GM18502 (cell line): ENCODE measurements around the gene NBEA.

ENCODE experiments used
- ATAC-seq: cut with Tn5 transposase; IDR thresholded peaks from one replicate; pipeline ENCODE4 v1.9.1; 2021; ENCODE audit warnings: mild to moderate bottlenecking; ENCODE audit not compliant: unreplicated experiment, poor library complexity

NBEA gene

DNA sequence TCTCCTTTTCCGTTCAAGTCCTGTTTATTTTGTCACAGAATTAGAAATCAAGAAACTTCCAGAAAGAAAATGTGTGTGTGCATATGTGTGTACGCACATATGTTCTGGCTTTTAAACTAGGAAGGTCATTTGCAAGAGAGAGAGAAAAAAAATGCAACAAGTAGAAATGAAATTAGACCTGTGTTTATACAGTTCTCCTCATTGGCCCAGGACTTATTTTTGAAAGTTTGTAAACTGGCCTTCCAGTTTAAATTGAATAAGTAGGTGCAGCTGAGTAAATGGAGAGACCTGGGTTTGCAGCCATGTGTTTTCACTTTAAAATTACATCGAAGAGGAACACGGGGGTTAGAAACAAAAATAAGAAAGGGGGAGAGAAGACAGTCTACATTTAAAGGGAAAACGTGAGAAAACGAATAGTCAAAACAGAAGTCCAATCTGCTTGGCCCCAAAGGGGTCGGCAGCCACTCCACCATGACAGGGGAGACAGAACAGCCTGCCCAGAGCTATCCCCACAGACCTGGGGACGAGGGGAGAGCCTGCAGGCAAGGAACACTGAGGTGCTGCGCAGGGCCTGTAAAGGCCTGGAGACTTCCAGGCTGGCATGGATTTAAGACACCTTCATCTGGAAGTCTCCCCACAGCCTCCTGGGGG is 751.2 kb downstream of the NBEA start:
- ATAC-seq: no peak

DNA sequence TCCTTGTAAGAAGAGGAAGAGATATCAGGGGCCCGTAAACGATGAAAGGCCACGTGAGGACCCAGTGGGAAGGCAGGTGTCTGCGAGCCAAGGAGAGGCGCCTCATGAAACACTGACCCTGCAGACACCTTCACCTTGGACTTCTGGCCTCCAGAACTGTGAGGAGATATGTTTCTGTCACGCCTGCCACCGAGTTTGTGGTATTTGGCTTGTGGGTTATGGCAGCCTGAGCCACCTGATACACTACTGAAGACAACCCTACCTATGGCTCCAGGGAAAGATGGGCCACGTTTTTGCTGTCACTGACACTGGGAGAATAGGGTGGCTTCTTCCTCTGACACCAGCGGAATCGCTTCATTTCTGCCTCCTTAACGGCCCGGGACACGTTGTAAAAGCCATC is 752.0 kb downstream of the NBEA start:
- no peak for ATAC-seq

DNA sequence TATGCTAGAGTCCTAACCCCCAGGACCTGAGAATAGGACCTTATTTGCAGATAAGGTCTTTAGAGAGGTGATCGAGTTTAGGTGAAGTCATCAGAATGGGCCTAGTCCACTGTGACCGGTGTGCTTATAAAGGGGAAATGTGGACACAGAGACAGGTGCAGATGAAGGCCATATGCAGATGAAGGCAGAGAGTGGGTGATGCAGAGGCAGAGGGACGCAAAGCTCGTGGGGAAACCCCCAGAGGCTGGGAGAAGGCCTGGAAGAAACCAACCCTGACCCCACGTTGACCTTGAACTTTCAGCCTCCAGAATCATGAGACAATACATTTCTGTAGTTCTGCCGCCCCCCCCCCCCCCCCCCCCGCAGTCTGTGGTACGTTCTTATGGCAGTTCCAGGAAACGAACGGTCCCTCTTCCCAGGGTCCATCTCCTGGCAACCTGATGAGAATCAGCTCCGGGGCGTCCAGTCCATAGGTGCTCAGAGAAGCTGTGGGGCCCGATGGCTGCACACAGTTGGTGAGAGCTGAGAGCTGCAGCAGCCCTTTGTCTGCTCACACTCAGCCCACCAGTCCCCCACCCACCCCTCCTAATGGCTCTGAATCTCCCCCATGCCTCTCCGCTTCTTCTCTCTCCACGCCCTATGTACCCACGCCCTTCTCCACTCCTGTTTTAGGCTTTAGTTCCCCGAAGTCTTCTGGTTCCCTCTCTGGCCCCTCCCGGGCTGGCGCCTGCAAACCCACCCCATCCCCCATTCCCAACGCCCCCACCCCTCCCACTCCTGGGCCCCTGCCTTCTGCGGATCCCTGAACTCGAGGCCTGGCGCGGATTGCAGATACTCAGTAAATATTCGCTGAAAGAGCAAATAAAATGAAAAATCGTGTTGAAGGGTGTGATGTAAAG is 752.7 kb downstream of the NBEA start:
- ATAC-seq: no peak

DNA sequence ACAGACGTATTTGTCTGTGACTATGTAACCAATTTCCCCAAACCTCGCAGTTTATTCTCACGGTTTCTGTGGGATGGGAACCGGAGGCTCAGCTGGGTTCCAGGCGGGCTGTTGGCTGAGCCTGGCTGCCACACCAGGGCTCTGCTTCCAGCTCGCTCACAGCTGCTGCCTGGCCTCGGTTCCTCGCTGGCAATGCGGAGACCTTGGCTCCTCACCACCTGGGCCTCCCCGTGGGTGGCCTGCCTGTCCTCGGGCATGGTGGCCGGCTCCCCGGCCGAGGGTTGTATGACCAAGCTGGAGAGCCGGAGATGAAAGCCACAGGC is 753.3 kb downstream of the NBEA start:
- no peak for ATAC-seq

DNA sequence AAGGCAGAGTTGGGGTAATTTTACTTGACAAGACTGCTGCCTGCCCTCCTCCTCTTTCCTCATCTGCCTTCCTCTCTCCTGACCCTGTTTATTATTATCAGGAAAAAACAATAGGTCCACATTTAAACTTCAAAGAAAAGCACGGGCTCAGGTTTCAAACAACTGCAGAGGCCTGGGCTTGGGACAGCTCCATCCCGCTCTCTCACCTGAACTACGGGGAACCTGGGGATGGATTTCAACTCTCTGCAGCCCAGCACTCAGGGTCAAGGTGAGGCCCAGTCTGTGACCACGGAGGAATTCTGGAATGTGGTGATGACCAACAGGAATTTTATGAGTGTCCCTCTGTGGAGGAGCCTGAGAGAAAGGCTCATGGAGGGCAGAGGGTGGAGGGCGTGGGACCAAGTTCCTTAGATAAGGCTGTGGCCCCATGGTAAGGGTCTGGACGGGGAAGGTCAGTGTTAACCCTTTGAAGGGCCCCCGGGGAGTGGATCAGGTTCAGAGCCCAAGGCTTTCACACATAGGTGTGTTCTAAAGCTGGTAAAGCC is 755.2 kb downstream of the NBEA start:
- ATAC-seq: no peak

DNA sequence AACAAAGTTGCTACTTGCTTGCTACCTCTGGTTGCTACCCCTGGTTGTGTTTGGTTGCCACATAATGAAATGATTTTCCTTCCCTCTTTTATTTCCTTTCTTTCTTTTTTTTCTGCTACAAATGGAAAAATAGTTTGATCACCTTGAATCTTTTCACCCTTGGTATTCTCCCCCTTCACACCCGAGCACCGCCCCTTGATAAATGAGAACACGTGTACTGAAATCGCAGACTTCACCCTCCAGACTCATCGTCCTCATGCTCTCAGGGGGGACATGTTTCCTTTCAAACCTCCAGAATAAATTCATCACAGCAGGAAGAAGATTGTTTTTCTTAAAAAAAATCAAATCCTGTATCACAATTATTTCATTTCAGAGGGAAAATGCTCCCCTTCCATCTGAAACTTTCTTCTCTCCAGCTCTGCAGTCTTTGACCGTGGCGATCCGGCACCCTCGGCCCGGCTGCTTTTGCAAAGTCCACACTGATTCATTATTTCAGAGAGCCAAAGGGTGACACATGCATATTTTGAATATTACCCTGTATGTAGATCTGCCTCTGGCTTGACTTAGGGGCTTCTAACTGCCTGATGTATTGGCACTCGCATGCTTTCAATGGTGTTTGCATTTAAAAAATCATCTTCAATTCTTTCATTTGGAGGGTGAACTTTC is 757.0 kb downstream of the NBEA start:
- ATAC-seq: no peak

DNA sequence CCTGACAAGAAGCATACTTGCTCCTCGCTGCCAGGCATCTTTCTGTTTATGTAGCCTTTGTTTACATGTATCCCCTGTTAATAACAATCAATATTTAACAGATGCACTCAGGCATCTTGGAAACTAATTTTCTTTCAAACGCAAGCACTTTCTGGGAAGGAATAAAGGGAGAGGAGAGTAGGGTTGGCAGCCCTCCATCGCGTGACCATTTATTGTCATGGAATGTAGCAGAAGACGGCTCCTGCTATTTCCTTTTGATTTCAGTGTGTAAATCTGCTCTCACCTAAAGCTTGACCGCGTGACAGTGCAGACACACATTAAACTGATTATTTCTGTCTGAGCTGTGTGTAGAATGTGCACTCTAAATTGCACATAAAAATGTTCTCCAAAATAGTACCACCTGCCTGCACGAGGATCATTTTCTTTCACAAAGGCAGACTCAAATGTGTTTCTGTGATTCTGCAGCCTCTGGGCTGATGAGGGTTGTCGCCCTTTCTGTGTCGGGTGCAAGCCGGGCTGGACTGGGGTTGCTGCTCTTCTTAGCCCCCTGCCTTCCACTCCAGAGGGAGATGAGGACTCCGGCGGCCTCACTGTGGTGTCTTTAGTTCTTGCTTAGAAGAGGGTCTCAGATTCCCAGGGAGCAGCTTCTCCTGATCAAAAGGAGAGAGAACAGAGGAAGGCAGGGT is 757.9 kb downstream of the NBEA start:
- ATAC-seq: no peak

DNA sequence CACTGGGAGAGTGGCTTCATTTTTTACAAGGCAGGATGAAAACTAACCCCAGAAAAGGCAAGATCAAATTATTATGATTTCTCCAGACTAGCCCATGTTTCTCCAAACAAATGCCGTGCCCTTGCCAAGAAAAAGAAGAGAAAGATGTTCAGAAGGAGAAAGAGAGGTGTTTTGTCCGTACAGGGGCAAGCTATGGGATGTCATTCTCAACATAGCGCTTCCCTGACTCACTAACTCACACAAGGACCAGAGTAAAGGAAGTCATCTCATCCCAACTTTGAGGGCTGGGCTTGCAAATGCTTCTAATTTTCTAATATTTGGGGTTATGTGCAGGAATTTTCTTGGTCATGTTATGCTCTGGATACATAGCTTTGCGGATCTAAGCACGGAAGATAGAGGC is 758.6 kb downstream of the NBEA start:
- no peak for ATAC-seq

DNA sequence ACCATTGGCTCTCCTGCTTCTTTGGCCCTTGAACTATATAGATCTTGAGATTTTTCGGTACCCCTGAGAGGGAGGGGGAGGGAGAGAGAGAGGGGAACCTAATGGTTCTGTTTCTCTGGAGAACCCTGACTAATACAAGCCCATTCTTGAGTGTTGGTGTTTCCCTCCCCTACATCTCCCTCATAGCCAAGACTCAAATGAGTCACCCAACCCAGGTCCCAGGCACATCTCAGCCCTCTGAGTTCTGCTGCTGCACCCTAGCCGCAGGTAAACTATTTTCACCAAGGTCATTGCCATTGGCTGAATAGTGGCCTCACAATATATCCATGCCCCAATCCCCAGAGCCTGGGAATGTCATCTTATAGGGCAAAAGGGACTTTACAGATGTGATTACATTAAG is 760.2 kb downstream of the NBEA start:
- no peak for ATAC-seq

DNA sequence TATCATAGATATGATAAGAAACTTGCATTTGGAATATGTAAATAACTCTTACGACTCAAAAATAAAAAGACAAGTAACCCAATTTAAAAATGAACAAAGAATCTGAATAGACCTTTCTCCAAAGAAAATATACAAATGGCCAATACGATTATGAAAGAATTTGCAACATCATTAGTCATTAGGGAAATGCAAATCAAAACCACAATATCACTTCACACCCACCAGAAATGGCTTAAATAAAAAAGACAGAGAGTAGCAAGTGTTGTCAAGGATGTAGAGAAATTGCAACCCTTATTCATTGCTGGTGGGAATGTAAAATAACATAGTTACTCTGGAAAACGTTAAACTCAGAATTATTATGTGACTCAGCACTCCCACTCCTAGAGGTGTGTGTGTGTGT is 761.0 kb downstream of the NBEA start:
- ATAC-seq: no peak

DNA sequence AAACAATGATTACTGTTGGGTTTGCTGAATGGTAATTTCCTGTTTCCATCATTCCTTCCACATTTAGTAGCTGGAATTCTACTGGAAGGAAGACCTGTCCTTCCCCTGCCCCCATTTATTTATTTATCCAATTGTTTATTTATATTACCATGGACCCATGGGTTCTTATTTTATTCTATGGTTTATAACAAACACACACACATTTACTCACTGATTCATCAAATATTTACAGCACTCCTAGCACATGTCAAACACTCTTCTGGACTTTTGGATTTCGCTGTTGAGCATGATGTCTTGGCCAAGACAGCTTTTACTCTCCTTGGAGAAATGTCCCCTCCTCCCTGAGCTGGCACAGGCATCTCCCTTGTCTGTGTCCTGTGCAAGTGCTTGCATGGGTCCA is 762.3 kb downstream of the NBEA start:
- no peak for ATAC-seq

DNA sequence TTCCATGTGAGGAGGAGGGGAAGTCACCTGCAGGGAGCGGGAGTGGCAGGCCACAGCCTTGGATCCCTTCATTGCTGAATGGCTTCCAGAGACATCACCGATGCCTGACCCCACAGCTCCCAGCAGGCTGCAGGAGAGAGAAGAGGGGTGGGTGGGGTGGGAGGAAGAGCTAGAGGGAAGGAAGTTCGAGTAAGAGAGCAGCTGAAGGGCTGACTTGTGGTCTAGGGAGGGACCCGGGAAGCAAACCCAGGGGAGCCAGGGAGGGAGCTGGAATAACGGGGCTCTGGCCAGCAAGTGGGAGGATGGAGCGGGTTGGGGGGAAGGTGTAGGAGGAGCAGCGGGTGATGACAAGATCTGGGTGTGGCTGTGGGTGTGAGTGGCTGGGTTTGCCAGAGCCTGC is 764.2 kb downstream of the NBEA start:
- no peak for ATAC-seq

DNA sequence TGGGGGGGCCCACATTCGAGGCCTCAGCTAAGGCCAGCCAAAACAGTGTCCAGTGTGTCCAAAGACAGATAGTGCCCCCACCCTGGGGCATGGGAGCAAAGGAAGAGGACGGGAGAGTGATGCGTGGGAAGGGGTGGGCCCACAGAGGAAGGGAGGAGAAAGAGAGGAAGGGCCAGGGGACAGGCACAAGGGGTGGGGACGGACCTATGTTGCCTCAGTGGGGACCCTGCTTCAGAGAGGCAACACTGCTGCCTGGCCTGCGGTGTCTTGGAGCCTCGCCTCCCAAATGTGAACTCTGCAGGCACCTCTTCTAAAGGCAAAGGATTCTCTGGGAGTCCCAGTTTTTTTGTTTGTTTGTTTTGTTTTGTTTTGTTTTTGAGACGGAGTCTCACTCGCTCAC is 764.7 kb downstream of the NBEA start:
- ATAC-seq: no peak

DNA sequence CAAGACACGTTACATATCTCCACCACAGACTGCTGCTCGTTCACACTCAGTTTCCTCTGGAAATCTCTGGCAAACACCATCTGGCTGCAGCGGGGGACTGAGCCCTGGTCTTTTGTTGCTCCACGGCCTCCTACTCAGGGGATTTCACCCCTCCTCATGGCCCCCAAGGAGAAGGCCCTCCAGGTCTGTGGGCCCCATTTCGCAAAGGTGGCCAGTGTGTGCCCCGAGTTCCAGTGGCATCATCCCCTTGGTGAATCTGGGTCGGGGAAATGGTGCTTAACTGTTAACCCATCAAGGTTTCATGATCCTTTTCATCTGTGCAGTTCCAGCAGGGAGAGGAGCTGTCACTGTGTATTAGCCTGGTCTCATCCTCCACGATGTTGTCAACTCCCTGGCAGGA is 769.8 kb downstream of the NBEA start:
- no peak for ATAC-seq

DNA sequence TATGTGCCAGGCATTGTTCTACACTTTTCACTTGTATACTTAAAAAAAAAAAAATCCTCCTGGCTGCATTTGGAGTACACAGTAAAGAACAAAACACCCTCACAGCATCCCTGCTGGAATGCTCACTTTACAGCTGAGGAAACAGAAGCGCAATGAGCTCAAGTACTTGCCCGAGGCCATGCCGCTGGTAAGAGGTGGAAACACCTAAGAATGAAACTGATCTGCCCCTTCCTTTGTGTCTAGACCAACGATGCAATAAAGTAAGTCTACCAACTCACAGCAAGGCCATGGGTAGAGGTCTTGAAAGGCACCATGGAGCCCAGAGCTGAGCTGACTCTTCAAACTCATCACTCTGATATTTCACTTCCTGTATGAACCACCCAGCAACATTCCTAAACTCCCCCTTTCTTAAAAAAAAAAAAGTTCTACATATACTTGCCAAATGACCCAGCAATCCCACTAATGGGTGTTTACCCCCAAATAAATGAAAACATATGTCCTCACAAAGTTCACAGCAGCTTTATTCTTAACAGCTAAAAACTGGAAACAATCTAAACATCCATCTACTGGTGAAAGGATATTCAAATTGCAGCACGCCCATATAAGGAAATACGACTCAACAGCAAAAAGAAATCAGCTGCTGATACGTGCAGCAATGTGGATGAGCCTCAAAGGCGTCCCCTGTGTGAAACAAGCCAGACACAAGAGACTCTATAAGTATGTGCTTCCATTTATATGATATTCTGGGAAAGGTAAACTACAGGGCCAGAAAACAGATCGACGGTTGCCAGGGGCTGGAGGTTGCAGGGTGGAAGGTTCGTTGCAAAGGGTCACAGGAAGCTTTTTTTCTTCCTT is 771.1 kb downstream of the NBEA start:
- no peak for ATAC-seq

DNA sequence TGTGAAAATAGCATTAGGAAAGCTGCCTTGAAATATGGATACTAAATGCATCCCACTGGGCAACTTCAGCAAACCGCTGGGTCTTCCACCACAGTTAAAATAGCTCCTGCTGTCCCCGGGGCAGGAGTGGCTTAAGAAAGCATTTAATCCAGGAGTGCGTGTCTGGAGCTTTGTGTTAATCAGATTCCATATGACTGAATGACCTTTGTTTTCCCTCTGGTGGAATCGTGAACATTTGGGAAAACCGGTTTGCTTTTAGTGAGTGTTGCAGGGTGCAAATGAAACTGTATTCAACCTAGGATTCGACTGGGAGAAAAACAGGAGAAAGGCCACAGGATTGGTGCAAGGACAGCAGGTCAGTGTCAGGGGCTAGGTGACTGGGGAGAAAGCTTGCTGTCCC is 772.1 kb downstream of the NBEA start:
- no peak for ATAC-seq

DNA sequence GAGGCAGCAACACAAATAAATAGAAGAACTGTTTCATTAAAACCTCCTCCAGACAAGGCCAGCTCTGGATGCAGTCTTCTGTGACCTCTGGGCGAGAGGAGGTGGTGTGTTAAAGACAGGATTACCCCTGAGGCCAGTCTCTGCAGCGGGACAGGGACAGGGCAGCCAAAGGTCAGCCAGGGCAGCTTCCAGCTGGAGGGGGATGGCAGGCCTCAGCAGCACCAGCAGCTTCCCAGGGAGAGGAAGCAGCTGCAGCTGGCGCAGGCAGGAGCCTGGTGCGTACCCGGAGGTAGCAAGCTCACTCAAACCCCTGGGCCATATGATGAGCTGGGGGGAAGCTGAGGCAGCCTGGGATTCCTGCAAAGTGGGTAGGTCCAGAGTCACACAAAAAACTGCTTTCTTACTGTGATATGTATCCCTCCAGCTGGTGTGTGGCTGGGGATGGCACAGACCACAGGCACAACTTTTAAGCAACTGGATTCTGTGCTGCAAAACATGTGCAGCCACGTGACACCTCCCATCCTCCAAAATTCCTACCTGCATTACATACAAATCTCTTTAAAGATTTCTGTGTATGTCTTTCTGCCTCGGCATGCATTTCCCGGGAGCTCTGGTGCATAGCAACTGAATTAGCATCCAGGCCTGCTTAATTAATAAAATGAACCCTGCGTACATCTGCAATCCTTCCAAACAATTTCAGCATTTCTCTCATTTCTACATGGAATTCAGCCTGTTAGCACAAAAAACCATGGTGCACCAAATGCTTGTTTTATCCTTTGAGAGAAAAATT is 772.7 kb downstream of the NBEA start:
- ATAC-seq: no peak

DNA sequence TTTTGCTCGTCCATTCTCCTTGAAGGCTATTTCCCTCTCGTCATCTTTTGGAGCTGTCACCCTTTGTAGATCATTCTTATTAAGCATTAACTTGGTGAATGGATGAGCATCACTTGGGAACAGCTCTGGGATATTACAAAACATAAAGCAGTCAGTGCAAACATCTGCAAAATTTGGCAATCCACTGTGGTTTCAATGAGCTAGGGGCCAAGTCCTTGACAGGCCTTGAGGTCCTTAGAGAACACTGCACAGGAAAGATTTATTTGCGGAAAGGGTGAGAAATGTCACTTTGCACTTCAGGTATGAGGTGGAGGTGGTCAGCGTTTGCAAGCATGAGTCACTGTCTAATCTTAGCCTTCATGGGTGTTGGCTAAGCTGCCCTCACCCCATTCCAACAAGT is 774.1 kb downstream of the NBEA start:
- no peak for ATAC-seq

DNA sequence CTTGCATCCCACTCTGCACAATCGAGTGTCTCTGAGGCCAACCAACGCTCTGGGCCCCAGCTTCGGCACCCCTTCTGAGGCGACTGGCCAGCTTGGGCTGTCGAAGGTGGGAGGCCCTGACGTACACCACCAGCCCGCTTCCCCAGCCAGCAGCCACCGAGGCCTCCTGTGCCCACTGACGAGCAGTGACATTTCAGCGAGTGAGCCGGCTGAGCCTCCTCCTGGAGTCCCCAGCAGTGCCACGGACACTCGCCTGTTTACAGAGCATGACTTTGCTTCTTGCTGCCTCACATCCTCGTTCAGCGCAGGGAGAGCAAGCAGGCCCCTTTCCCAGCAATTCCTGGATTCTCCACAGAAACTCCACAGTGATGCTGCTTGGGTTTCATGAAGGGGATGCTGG is 774.7 kb downstream of the NBEA start:
- ATAC-seq: no peak
